ENCODE measurements around the gene TNFRSF18. TPM values are rescaled to one million over a fixed set of nuclear protein-coding genes. Genes with fewer than 3 reads are reported as not detected.

TNFRSF18 gene
- polyA plus RNA-seq, 2 of the 4 experiments (the other 2 are of a cell fraction): not detected

DNA sequence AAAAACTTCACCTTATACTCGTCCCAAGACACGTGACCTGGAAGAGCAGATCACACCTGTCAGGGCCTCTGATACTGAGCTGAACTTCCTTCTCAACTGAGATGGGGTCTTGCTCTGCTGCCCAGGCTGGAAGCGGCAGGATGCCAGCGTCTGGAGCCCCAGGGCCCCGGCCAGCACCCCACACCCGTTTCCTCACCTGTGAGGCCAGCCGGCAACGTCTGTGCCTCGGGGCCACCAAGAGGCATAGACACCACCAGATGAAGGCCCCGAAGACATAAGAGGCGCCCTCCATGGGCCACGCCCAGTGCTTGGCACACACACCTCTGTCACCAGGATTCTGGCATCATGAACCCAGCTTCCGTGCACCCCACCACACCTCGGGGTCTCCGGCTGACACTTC, 16.9 kb upstream of the TNFRSF18 start (continued):
- TF ChIP-seq, protein P1, sequence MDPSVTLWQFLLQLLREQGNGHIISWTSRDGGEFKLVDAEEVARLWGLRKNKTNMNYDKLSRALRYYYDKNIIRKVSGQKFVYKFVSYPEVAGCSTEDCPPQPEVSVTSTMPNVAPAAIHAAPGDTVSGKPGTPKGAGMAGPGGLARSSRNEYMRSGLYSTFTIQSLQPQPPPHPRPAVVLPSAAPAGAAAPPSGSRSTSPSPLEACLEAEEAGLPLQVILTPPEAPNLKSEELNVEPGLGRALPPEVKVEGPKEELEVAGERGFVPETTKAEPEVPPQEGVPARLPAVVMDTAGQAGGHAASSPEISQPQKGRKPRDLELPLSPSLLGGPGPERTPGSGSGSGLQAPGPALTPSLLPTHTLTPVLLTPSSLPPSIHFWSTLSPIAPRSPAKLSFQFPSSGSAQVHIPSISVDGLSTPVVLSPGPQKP (IDR thresholded peaks at IDR 0.05; ENCODE audit: low read depth, low read length): no peak

DNA sequence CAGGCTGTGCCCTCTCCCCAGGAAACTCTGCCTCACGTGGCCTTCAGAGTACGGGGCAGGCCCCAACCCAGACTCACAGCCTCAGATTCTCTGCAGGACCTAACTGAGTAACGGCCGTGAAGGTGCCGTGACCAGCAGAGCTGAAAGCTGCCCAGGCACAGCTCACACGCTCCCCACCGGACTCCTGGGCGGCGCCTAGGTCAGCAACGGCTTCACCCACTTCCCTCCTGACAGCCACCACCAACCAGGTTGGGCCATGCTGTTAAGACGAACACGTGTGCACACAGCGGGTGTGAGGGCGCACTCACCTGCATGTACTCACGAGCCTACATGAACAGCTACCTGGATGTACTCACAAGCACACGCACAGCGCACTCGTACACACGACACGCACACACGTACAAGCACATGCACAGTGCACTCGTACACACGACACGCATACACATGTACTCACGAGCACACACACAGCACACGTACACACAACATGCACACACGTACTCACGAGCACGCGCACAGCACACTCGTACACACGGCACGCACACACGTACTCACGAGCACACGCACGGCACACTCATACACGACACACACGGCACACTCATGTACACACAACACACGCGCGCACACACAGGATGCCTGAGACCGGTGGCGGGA, 16.3 kb upstream of the TNFRSF18 start:
- WGBS (ENCODE audit: missing lambda C conversion rate): 99% methylated on average over 32 of the region's 44 CpGs
- no peak overlapping the region for H3K27ac ChIP-seq
- no peak overlapping the region for H3K4me2 ChIP-seq
- no peak overlapping the region for H3K4me3 ChIP-seq
- no peak for ATAC-seq
- ChIA-PET CTCF (interaction anchor here (0.9 to 1.7 kb wide), 2 partner anchors 100 to 101 kb away, joined by 4 read pairs; no protein-coding TSS in a partner anchor), POLR2A (no interaction called here)
- no peaks in the 10 kb centered on the region for H3K9me3 ChIP-seq
- no peak for DNase-seq (ENCODE audit: low read depth in 1 of 2, low spot score in 1 of 2)
- H3K4me1 ChIP-seq: no peaks in the 10 kb centered on the region
- FAIRE-seq: no peak
- TF ChIP-seq, protein P2, sequence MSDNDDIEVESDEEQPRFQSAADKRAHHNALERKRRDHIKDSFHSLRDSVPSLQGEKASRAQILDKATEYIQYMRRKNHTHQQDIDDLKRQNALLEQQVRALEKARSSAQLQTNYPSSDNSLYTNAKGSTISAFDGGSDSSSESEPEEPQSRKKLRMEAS (IDR thresholded peaks at IDR 0.05): no peak
- no peak for TF ChIP-seq RNF2 (IDR thresholded peaks at IDR 0.05; ENCODE audit: borderline replicate concordance, low read depth)
- no peak for TF ChIP-seq CHD2 (IDR thresholded peaks at IDR 0.05; ENCODE audit: low read length, partially characterized antibody)
- TF ChIP-seq FOXS1 (CRISPR knock-in tag; IDR thresholded peaks at IDR 0.05): no peak

DNA sequence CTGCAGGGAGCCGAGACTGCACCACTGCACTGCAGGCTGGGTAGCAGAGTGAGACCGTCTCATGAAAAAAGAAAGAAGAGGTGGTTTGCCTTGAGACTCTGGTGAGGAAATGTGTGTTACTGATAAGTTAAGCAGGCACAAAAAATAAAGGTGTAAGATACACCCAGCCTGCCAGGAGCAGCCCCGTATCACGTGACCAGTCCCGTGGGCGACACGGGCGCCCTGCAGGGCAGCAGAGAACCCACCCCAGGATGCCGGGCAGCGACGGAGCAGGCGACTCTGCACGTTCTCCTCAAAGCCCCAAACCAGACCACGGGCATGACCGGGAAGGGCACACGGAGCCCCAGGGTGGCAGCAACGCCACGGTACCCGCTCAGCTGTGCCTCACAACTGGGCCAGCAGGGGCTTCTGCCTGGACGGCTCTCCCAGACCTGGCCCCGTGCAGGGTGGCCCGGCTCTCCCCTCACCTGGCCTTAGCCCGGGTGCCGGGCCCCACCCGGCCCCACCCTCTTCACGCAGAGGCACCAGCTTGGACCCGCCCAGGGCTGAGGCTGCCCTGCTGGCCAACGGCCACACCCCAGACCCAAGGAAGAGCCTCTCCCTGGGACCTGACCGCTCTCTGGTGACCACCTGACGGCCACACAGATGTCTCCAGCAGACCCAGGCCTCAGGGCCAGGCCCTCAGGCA, 15.6 kb upstream of the TNFRSF18 start:
- no peak overlapping the region for H3K4me3 ChIP-seq
- ChIA-PET POLR2A (no interaction called here), CTCF (interaction anchor here (1.7 kb wide), 1 partner anchor 99 kb away, joined by 4 read pairs; no protein-coding TSS in a partner anchor)
- TF ChIP-seq, protein P3, sequence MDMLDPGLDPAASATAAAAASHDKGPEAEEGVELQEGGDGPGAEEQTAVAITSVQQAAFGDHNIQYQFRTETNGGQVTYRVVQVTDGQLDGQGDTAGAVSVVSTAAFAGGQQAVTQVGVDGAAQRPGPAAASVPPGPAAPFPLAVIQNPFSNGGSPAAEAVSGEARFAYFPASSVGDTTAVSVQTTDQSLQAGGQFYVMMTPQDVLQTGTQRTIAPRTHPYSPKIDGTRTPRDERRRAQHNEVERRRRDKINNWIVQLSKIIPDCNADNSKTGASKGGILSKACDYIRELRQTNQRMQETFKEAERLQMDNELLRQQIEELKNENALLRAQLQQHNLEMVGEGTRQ (IDR thresholded peaks at IDR 0.05): no peak
- TF ChIP-seq GATA3 (IDR thresholded peaks at IDR 0.05; ENCODE audit: borderline replicate concordance) (no peak), JUN (IDR thresholded peaks at IDR 0.05) (no peak), RAD21 (conservative IDR thresholded peaks at IDR 0.05 in 1 of 2, IDR thresholded peaks at IDR 0.05 in 1 of 2) (no peak), RCOR1 (IDR thresholded peaks at IDR 0.05; ENCODE audit: low read depth, low read length) (no peak), FOXS1 (CRISPR knock-in tag; IDR thresholded peaks at IDR 0.05) (no peak), ESRRA (IDR thresholded peaks at IDR 0.05; ENCODE audit: borderline replicate concordance, low read length) (no peak), RFX5 (IDR thresholded peaks at IDR 0.05) (no peak), BHLHE40 (IDR thresholded peaks at IDR 0.05; ENCODE audit: low read depth, low read length) (no peak), SMC3 (IDR thresholded peaks at IDR 0.05) (no peak), CBX8 (IDR thresholded peaks at IDR 0.05) (no peak), MYC (IDR thresholded peaks at IDR 0.05; ENCODE audit: borderline replicate concordance, low read length) (no peak)
- TF ChIP-seq, protein P4, sequence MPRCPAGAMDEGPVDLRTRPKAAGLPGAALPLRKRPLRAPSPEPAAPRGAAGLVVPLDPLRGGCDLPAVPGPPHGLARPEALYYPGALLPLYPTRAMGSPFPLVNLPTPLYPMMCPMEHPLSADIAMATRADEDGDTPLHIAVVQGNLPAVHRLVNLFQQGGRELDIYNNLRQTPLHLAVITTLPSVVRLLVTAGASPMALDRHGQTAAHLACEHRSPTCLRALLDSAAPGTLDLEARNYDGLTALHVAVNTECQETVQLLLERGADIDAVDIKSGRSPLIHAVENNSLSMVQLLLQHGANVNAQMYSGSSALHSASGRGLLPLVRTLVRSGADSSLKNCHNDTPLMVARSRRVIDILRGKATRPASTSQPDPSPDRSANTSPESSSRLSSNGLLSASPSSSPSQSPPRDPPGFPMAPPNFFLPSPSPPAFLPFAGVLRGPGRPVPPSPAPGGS (IDR thresholded peaks at IDR 0.05): no peak
- no peak for FAIRE-seq
- H3K4me1 ChIP-seq: no peaks in the 10 kb centered on the region
- no peak overlapping the region for H3K27ac ChIP-seq
- DNase-seq (ENCODE audit: low read depth in 1 of 2, low spot score in 1 of 2): no peak
- WGBS (ENCODE audit: missing lambda C conversion rate): 86% methylated on average over 16 of the region's 30 CpGs
- no peaks in the 10 kb centered on the region for H3K9me3 ChIP-seq
- ATAC-seq: no peak; a peak in 1 of 6 replicates
- no peak overlapping the region for H3K4me2 ChIP-seq
